GM19395 (cell line): Measurements from ENCODE around the gene UBC.
"Not testable (repeated sequence)": the region's sequence is repeated elsewhere in the genome, so short reads cannot be mapped to it uniquely, and the experiment has no call there.

Experiments
- ATAC-seq: cut with Tn5 transposase; IDR thresholded peaks from one replicate; pipeline ENCODE4 v1.9.1; 2021; ENCODE audit warnings: mild to moderate bottlenecking, moderate library complexity; ENCODE audit not compliant: unreplicated experiment

The UBC gene

DNA sequence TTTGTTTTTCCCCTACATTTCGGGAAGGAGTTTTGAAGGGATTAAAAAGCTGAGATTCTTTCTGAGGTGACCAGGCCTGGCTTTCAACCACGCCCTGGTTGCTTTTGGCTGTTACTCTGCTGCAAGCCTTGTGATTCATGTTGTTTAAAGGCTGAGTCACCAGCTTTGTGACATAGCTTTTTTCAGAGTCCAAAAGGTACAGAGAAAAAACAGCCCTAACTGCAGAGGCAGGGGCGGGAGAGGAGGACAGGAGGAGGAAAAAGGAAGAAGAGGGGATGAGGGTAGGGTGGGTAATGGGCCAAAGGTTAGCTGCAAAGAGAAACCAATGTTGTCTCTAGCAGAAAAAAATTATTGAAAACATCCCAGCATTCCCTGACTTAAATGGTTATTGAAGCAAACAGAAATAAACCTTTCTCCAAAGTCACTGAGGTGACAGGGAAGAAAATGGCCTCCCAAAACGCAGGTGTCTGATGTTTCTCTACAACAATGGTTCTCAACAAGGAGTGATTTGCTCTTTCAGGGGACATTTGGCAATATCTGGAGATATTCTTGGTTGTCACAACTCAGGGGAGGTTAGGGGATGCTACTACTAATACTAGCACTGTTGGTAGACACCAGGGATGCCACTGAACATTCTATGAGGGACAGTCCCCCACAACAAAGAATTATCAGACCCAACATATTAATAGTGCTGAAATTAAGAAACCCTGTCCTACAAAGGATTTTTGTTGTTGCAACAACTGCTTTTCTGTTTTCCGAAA lies 2.1 kb upstream of the UBC start:
- no peak for ATAC-seq

DNA sequence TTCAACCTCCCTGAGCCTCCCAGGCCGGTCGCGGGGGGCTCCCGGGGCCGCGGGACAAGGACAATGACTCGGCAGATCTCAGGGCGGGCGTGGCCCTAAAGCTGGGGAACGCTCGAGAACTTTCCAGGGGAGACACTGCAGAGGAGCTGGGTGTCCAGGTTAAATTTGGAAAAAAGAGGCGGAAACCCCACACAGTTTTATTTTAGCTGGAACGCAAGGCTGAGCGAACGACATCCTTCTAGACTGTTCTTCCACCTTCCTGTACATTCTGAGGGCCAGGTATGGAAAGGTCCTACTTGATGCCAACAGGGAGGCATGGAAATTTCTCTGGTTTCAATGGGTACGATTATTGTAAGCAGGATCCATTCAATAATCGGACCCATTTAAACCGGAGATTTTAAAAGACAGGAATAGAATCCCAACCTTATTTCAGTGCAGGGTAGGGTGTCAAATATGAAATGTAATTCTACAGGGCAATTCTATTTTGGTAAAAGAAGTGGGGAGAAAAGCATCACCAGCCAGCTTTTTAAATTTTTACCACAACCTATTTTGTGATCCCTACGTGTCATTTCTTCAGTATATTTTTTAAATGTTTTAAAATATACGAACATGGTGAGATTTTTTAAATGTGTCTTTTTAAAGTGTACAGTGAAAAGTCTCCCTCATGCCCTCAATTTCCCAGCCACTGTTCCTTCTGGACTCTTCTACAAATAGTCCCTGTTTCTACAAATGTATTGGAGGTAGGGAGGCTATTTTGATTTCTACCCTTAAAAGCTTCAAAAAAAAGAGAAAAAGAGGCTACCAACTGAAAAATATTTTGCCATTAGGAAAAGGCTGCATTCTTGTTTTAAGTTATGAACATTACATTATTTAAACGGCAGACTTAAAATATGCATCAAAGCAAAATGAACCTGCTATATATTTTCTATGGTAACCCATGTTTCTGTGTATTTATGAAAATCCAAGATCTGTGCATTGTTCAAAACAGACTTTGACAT lies 1.1 kb upstream of the UBC start:
- peak; percentile 6 for ATAC-seq

DNA sequence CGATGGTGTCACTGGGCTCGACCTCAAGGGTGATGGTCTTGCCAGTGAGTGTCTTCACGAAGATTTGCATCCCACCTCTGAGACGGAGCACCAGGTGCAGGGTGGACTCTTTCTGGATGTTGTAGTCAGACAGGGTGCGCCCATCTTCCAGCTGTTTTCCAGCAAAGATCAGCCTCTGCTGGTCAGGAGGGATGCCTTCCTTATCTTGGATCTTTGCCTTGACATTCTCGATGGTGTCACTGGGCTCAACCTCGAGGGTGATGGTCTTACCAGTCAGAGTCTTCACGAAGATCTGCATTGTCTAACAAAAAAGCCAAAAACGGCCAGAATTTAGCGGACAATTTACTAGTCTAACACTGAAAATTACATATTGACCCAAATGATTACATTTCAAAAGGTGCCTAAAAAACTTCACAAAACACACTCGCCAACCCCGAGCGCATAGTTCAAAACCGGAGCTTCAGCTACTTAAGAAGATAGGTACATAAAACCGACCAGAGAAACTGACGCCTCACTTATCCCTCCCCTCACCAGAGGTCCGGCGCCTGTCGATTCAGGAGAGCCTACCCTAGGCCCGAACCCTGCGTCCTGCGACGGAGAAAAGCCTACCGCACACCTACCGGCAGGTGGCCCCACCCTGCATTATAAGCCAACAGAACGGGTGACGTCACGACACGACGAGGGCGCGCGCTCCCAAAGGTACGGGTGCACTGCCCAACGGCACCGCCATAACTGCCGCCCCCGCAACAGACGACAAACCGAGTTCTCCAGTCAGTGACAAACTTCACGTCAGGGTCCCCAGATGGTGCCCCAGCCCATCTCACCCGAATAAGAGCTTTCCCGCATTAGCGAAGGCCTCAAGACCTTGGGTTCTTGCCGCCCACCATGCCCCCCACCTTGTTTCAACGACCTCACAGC lies 717 bp downstream of the UBC start:
- ATAC-seq = peak; percentile 35

DNA sequence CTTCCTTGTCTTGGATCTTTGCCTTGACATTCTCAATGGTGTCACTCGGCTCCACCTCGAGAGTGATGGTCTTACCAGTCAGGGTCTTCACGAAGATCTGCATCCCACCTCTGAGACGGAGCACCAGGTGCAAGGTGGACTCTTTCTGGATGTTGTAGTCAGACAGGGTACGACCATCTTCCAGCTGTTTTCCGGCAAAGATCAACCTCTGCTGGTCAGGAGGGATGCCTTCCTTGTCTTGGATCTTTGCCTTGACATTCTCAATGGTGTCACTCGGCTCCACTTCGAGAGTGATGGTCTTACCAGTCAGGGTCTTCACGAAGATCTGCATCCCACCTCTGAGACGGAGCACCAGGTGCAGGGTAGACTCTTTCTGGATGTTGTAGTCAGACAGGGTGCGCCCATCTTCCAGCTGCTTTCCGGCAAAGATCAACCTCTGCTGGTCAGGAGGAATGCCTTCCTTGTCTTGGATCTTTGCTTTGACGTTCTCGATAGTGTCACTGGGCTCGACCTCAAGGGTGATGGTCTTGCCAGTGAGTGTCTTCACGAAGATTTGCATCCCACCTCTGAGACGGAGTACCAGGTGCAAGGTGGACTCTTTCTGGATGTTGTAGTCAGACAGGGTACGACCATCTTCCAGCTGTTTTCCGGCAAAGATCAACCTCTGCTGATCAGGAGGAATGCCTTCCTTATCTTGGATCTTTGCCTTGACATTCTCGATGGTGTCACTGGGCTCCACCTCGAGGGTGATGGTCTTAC lies 1.7 kb downstream of the UBC start:
- ATAC-seq = not testable (repeated sequence)

DNA sequence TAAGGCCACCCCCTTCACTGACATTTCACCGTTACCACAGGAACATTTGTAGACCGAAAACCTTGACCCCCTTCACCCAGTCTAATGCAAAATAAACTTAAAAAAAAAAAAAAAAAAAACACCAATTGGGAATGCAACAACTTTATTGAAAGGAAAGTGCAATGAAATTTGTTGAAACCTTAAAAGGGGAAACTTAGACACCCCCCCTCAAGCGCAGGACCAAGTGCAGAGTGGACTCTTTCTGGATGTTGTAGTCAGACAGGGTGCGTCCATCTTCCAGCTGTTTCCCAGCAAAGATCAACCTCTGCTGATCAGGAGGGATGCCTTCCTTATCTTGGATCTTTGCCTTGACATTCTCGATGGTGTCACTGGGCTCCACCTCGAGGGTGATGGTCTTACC lies 2.9 kb downstream of the UBC start:
- not testable (repeated sequence) for ATAC-seq

DNA sequence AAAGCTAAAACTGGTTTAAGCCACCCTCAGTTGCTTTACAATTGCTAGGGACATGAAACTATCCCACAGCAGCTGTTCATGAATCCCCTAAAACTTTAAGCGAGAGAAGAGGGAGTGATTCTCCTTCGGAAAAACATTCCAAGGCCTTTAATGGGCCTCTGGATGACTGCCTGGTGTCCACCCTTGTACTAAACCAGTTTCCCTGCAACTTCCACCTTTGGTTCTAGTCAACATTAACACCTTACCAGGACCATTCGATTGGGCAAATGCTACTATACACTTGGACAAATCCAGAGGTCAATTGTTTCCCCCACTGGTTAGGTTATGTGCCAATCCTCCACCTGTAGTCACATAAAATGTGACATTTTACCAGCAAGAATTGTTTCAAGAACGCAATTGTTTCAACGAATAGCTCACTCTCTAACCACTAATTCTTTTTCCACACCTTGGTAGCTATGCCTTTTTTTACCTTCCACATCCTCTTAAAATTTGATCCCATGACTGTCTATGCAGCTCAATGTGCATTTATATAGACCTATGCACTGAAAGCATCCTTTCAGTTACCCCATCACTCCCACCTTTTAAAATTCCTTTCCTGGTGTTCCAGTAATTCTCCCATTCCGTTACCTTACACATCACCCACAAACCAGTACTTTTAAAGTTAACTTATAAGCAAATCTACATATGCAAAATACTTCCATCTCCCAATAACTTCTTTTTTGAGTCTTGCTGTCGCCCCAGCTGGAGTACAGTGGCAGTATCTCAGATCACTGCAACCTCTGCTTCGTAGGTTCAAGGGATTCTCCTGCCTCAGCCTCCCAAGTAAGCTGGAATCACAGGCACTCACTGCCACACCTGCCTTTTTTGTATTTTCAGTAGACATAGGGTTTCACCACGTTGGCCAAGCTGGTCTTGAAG lies 3.6 kb downstream of the UBC start:
- ATAC-seq = no peak

DNA sequence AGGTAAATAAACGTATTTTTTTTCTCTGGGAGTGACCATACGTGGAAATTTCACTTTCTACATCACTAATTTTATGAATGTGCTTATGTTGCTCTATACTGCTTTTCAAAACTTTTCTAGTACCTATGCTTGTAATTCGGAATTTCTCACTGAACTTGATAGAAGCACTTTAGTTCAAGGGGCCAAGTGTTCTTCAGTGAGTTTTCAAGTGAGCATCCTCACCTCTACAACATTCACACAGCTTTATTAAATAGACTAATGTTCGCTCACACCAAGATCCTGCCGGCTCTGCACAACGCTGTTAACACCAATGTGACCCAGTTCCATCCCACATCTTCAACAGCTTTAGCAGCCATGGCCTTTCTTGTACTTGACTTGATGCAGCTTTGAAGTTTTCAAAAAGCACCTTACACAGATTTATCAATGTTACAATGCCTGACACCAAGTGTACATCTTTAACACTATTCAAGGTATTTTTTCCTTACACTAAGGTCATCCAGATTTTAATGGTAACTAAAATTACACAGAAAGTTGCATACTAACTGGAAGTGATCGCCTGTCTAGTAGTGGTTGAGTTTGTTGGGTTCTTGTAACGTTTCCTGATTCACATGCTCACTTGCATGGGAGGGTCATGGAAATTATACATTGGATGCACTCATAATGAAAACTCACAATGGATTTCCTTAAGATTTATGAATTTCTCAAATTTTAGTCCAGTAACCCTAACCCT lies 4.5 kb downstream of the UBC start:
- no peak for ATAC-seq

DNA sequence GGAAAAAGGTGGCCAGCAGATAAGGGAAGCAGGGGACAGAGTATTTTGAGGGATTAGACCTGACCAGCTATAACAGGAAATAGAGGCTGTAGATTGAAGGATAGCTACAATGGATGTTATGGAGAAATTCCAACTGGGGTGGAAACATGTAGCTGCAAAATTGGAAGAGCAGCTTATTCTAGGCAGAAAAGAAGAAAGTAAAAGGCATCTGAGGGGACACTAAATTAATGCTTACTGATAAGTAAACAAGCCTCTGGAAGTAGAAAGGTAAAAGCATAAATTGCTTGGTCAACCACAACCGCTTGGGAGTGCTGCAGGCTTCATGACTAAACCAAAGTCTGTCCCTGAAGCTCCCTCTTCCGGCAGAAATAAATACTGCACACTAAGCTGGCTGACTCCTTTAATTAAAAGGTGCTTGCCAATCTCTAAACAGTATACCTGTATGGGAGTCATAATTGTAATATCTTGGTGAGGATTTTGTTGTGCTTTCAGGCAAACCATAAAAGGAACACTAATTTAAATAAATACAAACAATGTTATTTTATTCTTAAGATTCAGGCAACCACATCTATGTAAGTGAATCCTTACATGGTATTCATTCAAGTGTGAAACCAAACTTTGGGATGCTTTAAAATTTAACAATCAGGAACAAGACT lies 7.7 kb downstream of the UBC start:
- peak; percentile 65 for ATAC-seq

DNA sequence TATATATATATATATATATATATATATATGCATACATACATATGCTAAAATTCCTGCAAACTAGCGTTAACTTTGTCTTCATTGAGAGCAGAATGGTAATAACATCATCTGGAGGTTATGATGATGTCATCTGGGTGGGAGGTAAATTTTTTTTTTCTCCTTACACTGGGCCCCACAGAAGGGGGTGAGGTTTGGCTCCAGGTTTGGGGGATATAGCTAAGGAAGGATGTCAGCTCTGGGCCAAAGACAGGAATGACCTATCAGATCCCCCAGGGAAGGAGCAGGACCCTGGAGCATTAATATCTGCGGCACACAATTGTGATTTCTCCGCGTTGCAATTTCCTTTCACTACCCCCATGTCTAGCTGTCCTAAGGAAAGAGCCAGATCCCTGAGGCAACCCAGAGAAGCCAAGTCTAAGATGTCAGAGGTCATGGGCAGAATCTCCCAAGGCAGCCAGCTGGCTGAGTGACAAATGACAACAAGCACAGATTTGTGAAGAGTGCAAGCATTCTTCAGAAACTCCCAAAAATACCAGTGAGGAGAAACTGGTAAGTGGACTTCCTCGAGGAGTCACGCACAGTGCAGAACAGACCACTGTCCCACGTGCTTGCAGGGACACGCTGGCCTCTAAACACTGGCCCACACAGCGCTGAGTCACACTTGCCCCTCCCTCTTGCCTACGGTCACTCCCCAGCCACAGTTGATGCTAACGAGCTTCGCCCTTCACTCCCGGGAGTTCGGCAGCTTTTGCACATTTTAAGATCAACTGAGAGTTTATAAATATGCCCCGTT lies 9.9 kb downstream of the UBC start:
- ATAC-seq = no peak

DNA sequence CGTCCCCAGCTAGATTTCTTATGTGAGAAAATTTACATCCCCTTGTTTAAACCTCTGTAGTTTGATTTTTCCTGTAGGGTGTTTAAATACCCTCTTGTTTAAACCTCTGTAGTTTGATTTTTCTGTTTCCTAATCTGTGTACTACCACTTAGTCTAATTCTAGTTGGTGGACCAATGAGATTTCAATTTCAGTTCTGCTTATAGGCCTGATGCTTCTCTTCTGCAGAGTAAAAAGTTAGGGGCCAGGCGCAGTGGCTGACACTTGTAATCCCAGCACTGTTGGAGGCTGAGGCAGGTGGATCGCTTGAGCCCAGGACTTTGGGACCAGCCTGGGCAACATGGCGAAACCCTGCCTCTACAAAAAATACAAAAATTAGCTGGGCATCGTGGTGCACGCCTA lies 11.5 kb downstream of the UBC start:
- no peak for ATAC-seq

DNA sequence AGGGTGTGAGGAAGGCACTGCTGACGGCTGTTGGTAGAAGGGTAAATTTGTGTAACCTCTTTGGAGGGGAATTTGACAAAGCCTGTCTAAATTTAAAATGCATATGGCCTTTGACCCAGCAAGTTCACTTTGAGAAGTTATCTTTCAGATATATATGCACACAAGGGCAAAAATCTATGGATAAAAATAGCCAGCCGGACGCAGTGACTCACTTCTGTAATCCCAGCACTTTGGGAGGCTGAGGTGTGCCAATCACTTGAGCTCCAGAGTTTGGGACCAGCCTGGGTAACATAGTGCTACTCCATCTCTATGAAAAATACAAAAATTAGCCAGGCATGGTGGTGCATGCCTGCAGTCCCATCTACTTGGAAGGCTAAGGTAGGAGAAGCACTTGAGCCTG lies 13.4 kb downstream of the UBC start:
- ATAC-seq = no peak

DNA sequence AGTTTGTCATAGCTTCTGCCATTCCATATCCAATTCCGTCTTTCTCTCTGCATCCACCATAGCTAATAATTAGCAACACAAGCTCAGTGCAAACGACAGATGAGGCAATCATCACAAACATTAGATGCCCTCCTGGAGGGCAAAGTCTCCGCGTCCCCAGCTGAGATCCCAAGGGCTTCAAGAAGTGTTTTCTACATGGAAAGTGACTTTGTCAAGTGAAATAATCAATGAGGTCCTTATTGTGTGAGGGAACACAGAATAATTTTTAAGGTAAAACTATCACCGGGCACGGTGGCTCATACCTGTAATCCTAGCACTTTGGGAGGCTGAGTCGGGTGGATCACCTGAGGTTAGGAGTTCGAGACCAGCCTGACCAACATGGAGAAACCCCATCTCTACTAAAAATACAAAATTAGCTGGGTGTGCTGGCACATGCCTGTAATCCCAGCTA lies 14.1 kb downstream of the UBC start:
- ATAC-seq = not testable (repeated sequence)

DNA sequence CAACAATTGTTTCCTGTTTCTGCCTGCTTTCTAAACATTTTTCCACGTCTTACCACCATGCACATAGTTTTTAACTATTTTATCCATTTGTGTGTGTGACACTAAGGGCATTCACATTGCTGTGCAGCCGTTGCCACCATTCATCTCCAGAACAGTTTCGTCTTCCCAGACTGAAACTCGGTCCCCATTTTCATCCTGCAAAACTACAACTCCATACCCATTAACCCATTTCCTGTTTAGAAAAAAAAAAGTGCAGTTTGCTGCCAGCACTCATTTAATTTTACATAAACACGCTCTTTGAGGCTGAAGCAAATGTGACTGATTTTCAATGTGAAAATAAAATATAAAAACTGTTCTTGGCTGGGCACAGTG lies 15.5 kb downstream of the UBC start:
- ATAC-seq = no peak

DNA sequence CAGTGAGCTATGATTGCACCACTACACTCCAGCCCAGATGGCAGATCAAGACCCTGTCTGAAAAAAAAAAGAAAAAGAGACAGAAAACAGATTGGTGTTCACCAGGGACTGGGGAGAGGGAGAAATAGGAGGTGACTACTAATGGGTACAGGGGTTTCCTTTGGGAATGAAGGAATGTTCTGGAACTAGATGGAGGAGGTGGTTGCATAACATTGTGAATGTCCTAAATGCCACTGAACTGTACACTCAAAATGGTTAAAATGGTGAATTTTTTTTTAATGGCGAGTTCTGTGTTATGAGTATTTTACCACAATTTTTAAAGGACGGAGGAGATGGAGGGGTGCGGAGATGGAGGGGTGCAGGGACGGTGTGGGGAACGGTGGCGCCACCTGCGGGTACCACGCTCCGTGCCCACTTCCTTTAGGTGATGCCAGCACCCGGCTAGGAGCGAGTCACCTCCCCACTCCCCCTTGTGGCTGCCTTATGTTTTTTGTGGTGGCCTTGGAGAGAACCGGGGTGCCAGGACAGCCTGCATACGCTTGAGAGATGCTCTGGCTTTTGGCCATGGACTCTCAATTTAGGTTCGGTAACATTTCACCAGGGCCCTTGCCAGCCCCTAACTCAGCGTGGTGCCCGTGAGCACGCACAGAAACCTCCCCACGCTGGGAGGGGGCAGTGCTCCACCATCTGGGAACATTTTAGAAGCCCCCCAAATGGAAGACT lies 16.1 kb downstream of the UBC start:
- peak; percentile 53 for ATAC-seq

DNA sequence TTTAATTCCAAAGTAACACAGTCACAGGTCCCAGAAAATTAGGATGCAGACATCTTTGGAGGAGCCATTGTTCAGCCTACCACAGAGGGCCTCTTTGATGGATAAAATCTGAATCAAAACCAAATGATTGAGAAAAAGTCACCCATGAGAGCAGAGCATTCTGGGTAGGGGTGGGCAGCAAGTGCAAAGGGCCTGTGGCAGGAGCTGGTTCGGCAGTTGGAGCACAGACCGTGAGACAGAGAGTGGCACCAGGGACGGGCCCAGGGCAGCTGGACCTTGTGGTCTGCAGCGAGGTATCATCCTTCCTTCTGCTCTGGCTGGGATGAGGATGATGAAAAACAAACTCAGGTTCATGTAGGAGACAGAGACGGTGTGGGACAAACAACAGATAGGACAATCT lies 18.0 kb downstream of the UBC start:
- ATAC-seq = no peak

DNA sequence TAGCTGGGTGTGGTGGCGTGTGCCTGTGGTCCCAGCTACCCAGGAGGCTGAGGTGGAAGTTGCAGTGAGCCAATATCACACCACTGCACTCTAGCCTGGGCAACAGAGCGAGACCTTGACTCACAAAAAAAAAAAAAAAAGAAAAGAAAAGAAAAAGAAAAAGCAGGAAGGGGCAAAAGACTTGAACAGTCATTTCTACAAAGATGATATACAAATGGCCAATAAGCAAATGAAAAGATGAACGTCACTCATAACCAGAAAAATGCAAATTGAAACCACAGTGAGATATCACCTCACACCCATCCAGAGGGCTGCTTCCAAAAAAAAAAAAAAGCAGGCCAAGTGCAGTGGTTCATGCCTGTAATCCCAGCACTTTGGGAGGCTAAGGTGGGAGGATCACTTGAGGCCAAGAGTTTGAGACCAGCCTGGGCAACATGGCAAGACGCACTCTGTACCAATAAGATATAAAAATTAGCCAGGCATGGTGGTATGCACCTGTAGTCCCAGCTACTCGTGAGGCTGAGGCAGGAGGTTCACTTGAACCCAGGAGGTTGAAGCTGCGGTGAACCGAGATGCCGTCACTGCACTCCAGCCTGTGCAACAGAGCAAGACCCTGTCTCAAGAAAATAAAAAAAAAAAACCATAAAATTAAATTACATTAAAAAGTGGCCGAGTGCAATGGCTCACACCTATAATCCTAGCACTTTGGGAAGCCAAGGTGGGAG lies 20.5 kb downstream of the UBC start:
- ATAC-seq = peak; percentile 64
